COR-L47 (cell line): ENCODE results near the gene MRPL22.
"Not testable (repeated sequence)": the region's sequence is repeated elsewhere in the genome, so short reads cannot be mapped to it uniquely, and the experiment has no call there.

Experiments
- DNase-seq: peaks from one replicate; lab custom pipeline; 2025; lab: John Stamatoyannopoulos, UW

MRPL22 gene

GRCh38 chr5:154940772-154941620 lies at the start of gene MRPL22:
MRPL22 (plus strand) TSS chr5:154941073; CDS start chr5:154941111, 38 bp downstream.
- DNase-seq: peak; percentile 95

DNA sequence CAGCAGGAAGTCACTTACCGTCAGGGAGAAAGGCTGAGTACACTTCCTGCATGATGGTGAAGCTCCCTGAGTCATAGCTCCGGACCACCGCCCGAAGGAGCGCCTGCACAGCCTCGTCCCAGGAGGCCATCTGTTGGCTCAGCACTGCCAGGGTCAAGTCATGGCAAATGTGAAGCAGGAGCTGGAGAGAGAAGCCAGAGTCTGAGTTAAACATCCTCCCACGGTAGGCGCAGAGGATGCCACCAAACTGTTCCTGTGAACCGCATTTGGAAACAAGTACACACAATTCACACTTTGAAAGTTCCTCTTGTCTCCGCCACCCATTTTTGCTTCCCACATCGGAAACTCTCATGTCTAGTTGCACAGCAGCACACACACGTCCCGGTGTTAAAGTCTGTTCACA lies 48.5 kb upstream of the MRPL22 start:
- DNase-seq: no peak

GRCh38 chr5:154893381-154893780 lies 47.5 kb upstream of the MRPL22 start:
- no peak for DNase-seq

DNA sequence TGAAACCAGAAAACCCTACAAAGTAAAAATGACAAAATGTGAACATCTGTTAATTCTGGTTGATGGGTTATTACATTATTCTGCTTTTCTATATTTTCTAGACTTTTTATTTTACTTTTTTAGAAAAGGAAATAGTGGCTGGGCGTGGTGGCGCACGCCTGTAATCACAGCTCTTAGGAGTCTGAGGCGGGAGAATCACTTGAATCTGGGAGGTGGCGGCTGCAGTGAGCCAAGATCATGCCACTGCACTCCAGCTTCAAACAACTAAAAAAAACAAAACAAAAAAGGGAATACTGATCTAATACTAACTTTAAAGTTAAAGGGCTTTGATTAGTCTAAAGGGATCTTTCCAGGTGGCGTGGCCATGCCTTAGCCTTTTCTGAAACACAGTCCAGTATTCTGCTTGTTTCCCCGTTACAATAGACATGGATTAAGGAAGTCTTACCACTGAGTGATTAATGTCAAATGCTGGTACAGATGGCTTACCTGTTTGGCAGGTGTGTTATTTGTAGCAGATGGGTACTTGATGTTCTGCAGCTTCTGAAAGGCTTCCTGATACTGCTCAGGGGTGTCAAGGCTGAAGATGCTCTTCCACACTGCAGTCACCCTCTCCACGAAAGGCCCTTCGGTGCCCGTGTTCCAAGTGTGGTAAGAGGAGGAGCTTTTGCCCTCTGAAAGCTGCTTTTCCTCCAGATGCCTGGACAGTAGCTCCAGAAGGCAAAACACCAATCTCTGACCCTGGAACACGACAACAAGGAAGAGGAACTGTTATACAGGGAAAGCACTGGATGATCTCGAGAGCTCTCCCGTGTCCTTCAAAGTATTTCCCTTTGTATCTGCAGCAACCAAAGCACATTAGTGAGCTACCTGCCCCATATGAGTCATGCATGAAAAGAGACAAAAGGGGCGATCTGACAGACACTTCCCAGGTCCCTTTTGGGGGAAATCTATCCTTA lies 45.0 kb upstream of the MRPL22 start:
- DNase-seq: no peak

GRCh38 chr5:154896562-154897165 lies 44.2 kb upstream of the MRPL22 start:
- no peak for DNase-seq

DNA sequence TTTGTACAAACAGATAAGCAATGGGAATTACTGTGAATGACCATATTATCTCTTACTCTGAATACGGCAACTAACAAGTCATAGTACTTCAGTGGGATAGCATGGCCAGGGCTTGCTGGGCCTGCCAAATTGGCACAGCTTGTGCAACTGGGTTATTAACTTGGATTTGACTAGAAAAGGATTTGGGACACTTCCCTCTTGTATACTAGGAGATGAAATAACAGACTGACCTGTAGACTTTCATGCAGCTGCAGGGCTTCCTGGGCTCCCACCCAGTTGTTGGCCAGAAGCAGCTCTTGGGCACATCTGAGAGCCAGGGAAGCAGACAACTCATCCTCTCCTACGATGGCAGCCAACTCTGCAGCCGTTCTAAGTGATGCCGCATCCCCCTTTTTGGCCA lies 42.7 kb upstream of the MRPL22 start:
- no peak for DNase-seq

DNA sequence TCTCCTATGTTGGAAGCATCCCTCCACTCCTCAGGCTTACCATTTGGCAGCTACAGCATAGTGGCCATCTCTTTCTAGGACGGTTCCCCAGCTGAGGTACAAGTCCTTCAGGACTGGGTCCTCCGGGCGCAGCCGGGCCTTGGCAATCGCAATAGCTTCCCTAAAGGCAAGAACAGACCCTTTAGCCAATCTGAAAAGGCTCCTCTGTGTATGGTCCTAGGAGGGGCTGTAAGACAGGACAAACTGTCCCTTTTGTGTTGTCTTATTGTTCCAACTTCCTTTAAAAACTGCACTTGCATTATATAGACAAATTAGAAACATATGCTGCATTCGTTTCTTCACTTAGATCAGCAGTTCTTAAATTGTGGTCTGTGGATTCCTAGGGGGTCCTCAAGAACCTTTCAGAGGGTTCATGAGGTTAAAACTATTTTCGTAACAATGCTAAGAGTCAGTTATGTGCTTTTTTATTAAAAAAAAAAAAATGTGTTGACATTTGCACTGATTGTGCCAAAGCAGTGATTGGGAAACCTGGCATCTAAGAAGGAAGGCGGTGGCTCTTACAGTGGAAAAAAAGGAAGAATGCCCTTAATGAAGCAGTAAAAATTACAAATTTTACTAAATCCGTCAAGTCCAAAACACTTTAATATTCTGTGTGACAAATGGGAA lies 41.6 kb upstream of the MRPL22 start:
- no peak for DNase-seq

- DNase-seq: no peak
Observed at GRCh38 chr5:154900066-154900465, 40.8 kb upstream of the MRPL22 start.

- no peak for DNase-seq
Observed at GRCh38 chr5:154901276-154901675, 39.6 kb upstream of the MRPL22 start.

DNA sequence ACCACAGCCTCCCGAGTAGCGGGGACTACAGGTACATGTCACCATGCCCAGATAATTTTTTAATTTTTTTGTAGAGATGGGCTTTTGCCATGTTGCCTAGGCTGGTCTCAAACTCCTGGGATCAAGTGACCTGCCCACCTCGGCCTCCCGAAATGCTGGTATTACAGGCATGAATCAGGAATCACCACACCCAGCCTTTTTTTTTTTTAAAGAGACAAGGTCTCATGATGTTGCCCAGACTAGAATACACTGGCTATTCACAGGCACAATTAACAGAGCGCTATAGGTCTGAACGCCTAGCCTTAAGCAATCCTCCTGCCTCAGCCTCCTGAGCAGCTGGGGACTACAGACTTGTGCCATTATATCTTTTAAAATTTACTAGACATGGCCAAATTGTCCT lies 39.0 kb upstream of the MRPL22 start:
- DNase-seq: no peak

GRCh38 chr5:154905601-154906000 lies 35.3 kb upstream of the MRPL22 start:
- DNase-seq: not testable (repeated sequence)

GRCh38 chr5:154916874-154917273 lies 24.0 kb upstream of the MRPL22 start:
- DNase-seq: no peak

DNA sequence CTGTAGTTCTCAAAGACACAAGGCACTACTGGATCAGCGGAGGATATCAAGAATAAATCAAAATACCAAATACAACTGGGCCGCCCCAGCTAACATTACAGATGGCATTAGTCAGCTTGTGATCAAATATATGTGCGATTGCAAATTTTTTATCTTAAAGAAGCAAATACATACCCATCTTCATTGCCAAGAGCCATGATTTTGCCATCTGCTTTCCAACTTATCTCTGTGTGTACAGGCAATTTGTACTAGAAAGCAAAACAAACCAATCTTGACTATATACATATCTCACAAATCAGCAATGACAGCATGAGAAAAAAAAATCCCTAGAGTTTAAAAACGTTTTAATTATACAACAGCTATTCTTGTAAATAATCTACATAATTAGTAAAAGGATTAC lies 23.1 kb upstream of the MRPL22 start:
- DNase-seq: no peak

DNA sequence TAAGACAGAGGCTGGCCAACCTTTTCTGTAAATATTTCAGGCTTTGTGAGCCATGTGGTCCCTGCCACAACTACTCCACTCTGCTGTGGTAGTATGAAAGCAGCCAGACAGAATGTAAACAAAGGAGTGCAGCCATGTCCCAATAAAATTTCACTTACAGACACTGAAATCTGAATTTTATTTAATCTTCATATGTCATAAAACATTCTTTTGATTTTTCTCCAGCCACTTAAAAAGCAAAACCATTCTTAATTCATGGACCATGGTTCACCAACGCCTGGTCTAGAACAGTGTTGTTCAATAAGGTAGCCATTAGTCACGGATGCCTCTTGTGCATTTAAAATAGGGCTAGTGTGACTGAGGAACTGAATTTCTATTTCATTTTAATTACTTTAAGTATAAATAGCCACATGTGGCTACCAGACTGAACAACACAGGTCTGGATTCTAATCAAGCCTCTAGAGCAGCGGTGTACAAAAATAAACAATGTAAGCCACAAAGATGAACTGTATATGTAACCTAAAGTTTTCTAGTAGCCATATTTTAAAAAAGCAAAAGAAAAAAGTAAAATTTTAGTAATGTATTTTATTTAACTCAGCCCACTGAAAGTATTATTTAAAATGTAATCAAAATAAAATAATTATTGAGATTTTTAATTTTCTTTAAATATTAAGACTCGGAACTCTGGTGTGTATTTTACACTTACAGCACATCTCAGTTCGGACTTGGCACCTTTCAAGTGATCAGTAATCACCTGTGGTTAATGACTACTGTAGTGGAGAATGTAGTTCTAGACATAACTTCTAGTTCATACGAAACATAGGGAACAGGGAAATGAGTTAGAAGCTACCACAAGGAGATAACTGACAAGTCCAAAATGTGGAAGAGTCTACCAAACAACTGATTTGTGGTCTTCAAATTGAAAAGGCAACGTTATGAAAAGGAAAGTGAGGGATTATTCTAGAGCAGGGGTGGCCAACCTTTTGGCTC lies 17.1 kb upstream of the MRPL22 start:
- no peak for DNase-seq

- DNase-seq: no peak
Observed at GRCh38 chr5:154933537-154933936, 7.3 kb upstream of the MRPL22 start.

GRCh38 chr5:154934881-154935280 lies 6.0 kb upstream of the MRPL22 start:
- DNase-seq: no peak

DNA sequence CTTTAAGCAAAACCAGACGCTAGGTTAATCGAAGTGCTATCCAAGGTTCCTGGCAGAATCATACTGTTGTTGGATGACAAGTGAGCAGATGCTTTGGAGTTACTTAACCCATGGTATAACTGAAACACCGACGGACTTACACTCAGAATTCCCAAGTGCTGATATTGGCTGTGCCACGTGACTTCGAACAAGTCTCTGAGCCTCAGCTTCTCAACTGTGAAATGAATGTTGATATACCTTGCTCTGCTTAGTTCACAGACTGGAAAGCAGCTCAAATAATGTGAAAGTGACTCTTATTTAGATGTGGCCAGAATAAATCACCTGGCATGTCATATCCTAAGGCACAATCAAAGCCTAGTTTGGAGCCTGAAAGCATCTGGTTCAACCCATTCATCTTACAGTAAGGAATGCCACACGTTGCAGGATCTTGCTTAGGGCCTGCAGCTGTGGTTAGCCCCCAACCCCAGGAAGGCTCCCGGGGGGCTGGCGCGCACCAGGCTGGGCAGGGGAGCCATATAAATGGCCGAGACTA lies 3.6 kb upstream of the MRPL22 start:
- DNase-seq: no peak

DNA sequence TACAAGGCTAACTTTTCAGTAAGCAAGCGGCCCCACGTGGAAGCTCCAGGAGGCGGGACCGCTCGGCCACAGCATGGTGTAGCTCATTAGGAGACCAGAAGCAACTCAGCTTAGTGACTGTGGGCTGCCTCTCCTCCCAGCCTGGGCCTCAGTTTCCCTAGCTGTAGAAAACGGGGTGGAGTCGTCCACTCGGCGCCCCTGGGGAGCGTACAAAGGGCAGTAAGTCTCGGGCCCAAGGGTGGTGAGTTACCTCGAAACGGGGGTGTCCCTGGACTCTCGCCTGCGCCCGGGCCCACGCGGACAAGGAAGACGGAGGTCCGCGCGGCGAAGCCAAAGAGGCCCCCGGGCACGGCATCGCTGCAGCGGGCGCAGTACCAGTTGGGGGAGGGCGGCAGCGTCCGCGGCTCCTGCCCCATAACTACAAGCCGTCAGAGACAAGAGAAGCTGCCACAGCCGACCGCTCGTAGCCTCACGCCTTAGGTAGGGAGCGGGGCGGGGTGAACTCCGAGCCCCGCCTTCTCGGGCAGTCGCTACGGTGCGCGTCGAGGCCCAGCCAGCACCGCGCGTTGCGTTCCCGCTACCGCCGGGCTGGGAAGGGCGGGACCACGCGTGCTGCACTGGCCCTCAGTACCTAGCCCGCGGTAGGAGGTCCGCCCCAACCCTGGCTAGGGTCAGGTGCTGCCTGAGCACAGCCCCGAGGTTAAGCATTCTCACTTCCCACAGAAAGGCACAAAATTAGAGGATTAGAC lies 3.0 kb upstream of the MRPL22 start, which contains the start of gene GEMIN5:
Gene GEMIN5 (minus strand): TSS at position 494 of the 749 bp plus-strand sequence. CDS start 78 bp downstream, at position 416.
- DNase-seq: peak; percentile 89

- not testable (repeated sequence) for DNase-seq
Observed at GRCh38 chr5:154939387-154939786, 1.5 kb upstream of the MRPL22 start.
